HCT116 (cell line): ENCODE results near the gene OR52B2. TPM values are rescaled to one million over a fixed set of nuclear protein-coding genes. Genes with fewer than 3 reads are reported as not detected.

Experiments
- ATAC-seq: fragments of 200-7000 bp; cut with Tn5 transposase; 2 replicates; pipeline ENCODE4 v1.9.1; 2020; ENCODE audit warnings: mild to moderate bottlenecking, moderate library complexity
- BruUV-seq: library from RNA; stranded (reverse); fragments of 400-500 nt; replicated peaks from 2 replicates; lab custom pipeline; 2021; lab: Mats Ljungman, UMichigan
- CTCF ChIA-PET: fragments of 300-600 bp; sonication (Branson Sonifier 250); formaldehyde crosslinking; loops from one replicate; lab custom pipeline; 2021; ENCODE audit warnings: antibody characterized with exemption; lab: Charles Lee
- POLR2A ChIA-PET: fragments of 300-600, 350-600 bp; sonication (Branson Sonifier 250); formaldehyde crosslinking; loops from one replicate; lab custom pipeline; 2021; ENCODE audit warnings: antibody characterized with exemption; lab: Charles Lee
- RAD21 ChIA-PET, 2 experiments: fragments of 300-600 bp; sonication (Branson Sonifier 250); formaldehyde crosslinking; loops; one replicate each; lab custom pipeline; 2023; ENCODE audit warnings: low total read pairs in 2 of 2; ENCODE audit not compliant: uncharacterized antibody in 2 of 2, unreplicated experiment in 2 of 2, low non-redundant PET in 1 of 2; lab: Charles Lee
- DNase-seq: peaks from one replicate; pipeline ENCODE4 v3.0.0-alpha.2; 2010; ENCODE audit warnings: low read depth, low spot score
- H2AFZ ChIP-seq: fragments of 200-600 bp; shearing (Covaris generic), sonication (generic); 2 replicates; pipeline ENCODE4 v1.6.1; 2017; ENCODE audit warnings: low read depth, mixed run types, mixed read lengths, antibody characterized with exemption, low read length; ENCODE audit not compliant: poor library complexity, severe bottlenecking
- H3K27ac ChIP-seq: 2 replicates; pipeline ENCODE4 v1.5.1; 2012; ENCODE audit warnings: low read depth, low read length
- H3K27me3 ChIP-seq: fragments of 200-600 bp; sonication (generic); 2 replicates; pipeline ENCODE4 v1.6.1; 2016; ENCODE audit warnings: mixed run types, low read length, mixed read lengths; ENCODE audit not compliant: insufficient read depth
- H3K36me3 ChIP-seq, 2 experiments: fragments of 200-500 bp in 1 of 2; fragments of 200-600 bp in 1 of 2; sonication (Bioruptor generic) in 1 of 2; sonication (generic) in 1 of 2; 2 replicates each; pipeline versions ENCODE4 v1.5.1 to v1.6.1; 2014 to 2016; ENCODE audit warnings: low read length in 2 of 2, inconsistent platforms in 1 of 2, mixed read lengths in 1 of 2, mixed run types in 1 of 2; ENCODE audit not compliant: insufficient read depth in 2 of 2, control insufficient read depth in 1 of 2
- H3K4me1 ChIP-seq, 2 experiments: fragments of 200-600 bp in 1 of 2; sonication (generic) in 1 of 2; 2 replicates each; pipeline versions ENCODE4 v1.5.1 to v1.6.1; 2012 to 2017; ENCODE audit warnings: low read length in 2 of 2, inconsistent platforms in 1 of 2, mild to moderate bottlenecking in 1 of 2, mixed read lengths in 1 of 2, mixed run types in 1 of 2, moderate library complexity in 1 of 2; ENCODE audit not compliant: insufficient read depth in 2 of 2, control insufficient read depth in 1 of 2
- H3K4me2 ChIP-seq: fragments of 200-600 bp; sonication (generic); 2 replicates; pipeline ENCODE4 v1.6.1; 2017; ENCODE audit warnings: mixed run types, low read length, mixed read lengths
- H3K4me3 ChIP-seq, 2 experiments: fragments of 200-600 bp in 1 of 2; sonication (generic) in 1 of 2; replicated peaks in 1 of 2; 2 replicates each; pipeline ENCODE4 v1.5.1; 2011 to 2016; ENCODE audit warnings: low read length in 2 of 2, control low read depth in 1 of 2, low read depth in 1 of 2, mild to moderate bottlenecking in 1 of 2, mixed read lengths in 1 of 2, mixed run types in 1 of 2
- H3K79me2 ChIP-seq: fragments of 200-600 bp; sonication (generic); 2 replicates; pipeline ENCODE4 v1.6.1; 2017; ENCODE audit warnings: mild to moderate bottlenecking, mixed run types, low read length, moderate library complexity, mixed read lengths; ENCODE audit not compliant: insufficient read depth
- H3K9ac ChIP-seq: fragments of 200-600 bp; sonication (generic); 2 replicates; pipeline ENCODE4 v1.6.1; 2016; ENCODE audit warnings: low read length, mixed read lengths
- H3K9me2 ChIP-seq: fragments of 200-600 bp; sonication (generic), shearing (Covaris generic); 2 replicates; pipeline ENCODE4 v1.6.1; 2017; ENCODE audit warnings: mixed run types, mild to moderate bottlenecking, moderate library complexity; ENCODE audit not compliant: insufficient read depth
- H3K9me3 ChIP-seq, 2 experiments: fragments of 200-500 bp in 1 of 2; fragments of 200-600 bp in 1 of 2; sonication (Bioruptor generic) in 1 of 2; sonication (generic) in 1 of 2; 2 replicates each; pipeline ENCODE4 v1.6.1; 2014 to 2017; ENCODE audit warnings: low read length in 2 of 2, mixed read lengths in 2 of 2, inconsistent platforms in 1 of 2, low read depth in 1 of 2, mild to moderate bottlenecking in 1 of 2, mixed run types in 1 of 2, moderate library complexity in 1 of 2; ENCODE audit not compliant: control insufficient read depth in 1 of 2, insufficient read depth in 1 of 2
- H4K20me1 ChIP-seq: fragments of 200-600 bp; sonication (generic), shearing (Covaris generic); 2 replicates; pipeline ENCODE4 v1.6.1; 2017; ENCODE audit warnings: mixed run types, mild to moderate bottlenecking, moderate library complexity; ENCODE audit not compliant: insufficient read depth
- ATF3 ChIP-seq: IDR thresholded peaks from 2 replicates; pipeline ENCODE4 v1.6.1; 2012
- CBX3 ChIP-seq: IDR thresholded peaks from 2 replicates; pipeline ENCODE4 v1.6.1; 2012; ENCODE audit warnings: low read depth
- CEBPB ChIP-seq: IDR thresholded peaks from 2 replicates; pipeline ENCODE4 v1.6.1; 2012; ENCODE audit warnings: low read depth
- CTCF ChIP-seq, 3 experiments: fragments of 200-600 bp in 1 of 3; sonication (generic) in 1 of 3; IDR thresholded peaks in 2 of 3; conservative IDR thresholded peaks in 1 of 3; 2 replicates each; pipeline ENCODE4 v1.5.1; 2012 to 2017; ENCODE audit warnings: low read depth in 2 of 3, low read length in 2 of 3, antibody characterized with exemption in 1 of 3, borderline replicate concordance in 1 of 3, control low read depth in 1 of 3, mild to moderate bottlenecking in 1 of 3, mixed read lengths in 1 of 3, mixed run types in 1 of 3, moderate library complexity in 1 of 3; ENCODE audit not compliant: insufficient read depth in 1 of 3
- EGR1 ChIP-seq: IDR thresholded peaks from 2 replicates; pipeline ENCODE4 v1.6.1; 2012; ENCODE audit warnings: low read depth
- ELF1 ChIP-seq: IDR thresholded peaks from 2 replicates; pipeline ENCODE4 v1.6.1; 2012; ENCODE audit warnings: low read depth, borderline replicate concordance
- EZH2phosphoT487 ChIP-seq: fragments of 200-600 bp; IDR thresholded peaks from 2 replicates; pipeline ENCODE4 v1.6.1; 2018; ENCODE audit warnings: antibody characterized with exemption, borderline replicate concordance
- FOSL1 ChIP-seq: IDR thresholded peaks from 2 replicates; pipeline ENCODE4 v1.6.1; 2012; ENCODE audit warnings: low read depth
- JUND ChIP-seq: IDR thresholded peaks from 2 replicates; pipeline ENCODE4 v1.6.1; 2012
- POLR2AphosphoS5 ChIP-seq: IDR thresholded peaks from 2 replicates; pipeline ENCODE4 v1.6.1; 2011; ENCODE audit warnings: mild to moderate bottlenecking, low read depth, low read length, moderate library complexity
- RAD21 ChIP-seq: IDR thresholded peaks from 2 replicates; pipeline ENCODE4 v1.6.1; 2012; ENCODE audit warnings: low read depth, mild to moderate bottlenecking
- SIN3A ChIP-seq: IDR thresholded peaks from 2 replicates; pipeline ENCODE4 v1.6.1; 2012; ENCODE audit warnings: low read depth
- SP1 ChIP-seq: IDR thresholded peaks from 2 replicates; pipeline ENCODE4 v1.6.1; 2012; ENCODE audit warnings: low read depth
- TCF7L2 ChIP-seq: IDR thresholded peaks from 2 replicates; pipeline ENCODE4 v1.7.0; 2011; ENCODE audit warnings: borderline replicate concordance, inconsistent platforms; ENCODE audit not compliant: insufficient read depth, insufficient read length; ENCODE audit errors: extremely low read depth
- ZBTB33 ChIP-seq: IDR thresholded peaks from 2 replicates; pipeline ENCODE4 v1.6.1; 2011; ENCODE audit warnings: mild to moderate bottlenecking, low read length, moderate library complexity; ENCODE audit not compliant: insufficient replicate concordance; ENCODE audit errors: extremely low read depth
- intact Hi-C: fragments of 100-400 bp; cut with micrococcal nuclease; formaldehyde crosslinking; loops from 2 replicates; pipeline ENCODE4 v1.10.0; 2022
- total RNA-seq: library from RNA; stranded (reverse); gene quantifications from one replicate; pipeline ENCODE4 v1.2.1, GENCODE V29; 2021; ENCODE audit not compliant: unreplicated experiment

The OR52B2 gene
- total RNA-seq, 1 experiment from 2014 or later, result not detected

GRCh38 chr11:6219359-6219758, 49.2 kb upstream of the OR52B2 start:
- no peaks in the 10 kb centered on the region for H3K9me3 ChIP-seq
- no peak overlapping the region for H3K4me3 ChIP-seq
- H3K9ac ChIP-seq, result no peak overlapping the region
- peaks cover 0 to 7% of the 10 kb centered on the region in 2 experiments; a peak in 1 of 4 replicates for H3K4me1 ChIP-seq
- TF ChIP-seq SP1, result no peak
- TF ChIP-seq, all 23 proteins: peak for 0
- intact Hi-C loops, result no loop called here
- DNase-seq (no peak), ATAC-seq (peak; percentile 40; the same call in 1 of the 2 replicates)
- no TSS peak for BruUV-seq
- H3K27ac ChIP-seq, result no peak overlapping the region
- H3K9me2 ChIP-seq, result no peaks in the 10 kb centered on the region
- ChIA-PET RAD21 (no interaction called here), POLR2A (no interaction called here), CTCF (no interaction called here)
- H3K27me3 ChIP-seq, result no peaks in the 10 kb centered on the region
- no peak overlapping the region for H3K4me2 ChIP-seq
- H3K36me3 ChIP-seq, result peaks cover 13 to 26% of the 10 kb centered on the region in 2 experiments; a peak in 3 of 4 replicates
- no peak overlapping the region for H2AFZ ChIP-seq
- H3K79me2 ChIP-seq, result no peaks in the 10 kb centered on the region
- H4K20me1 ChIP-seq, result no peaks in the 10 kb centered on the region

GRCh38 chr11:6217722-6218121, 47.6 kb upstream of the OR52B2 start:
- Histone ChIP-seq H3K9me2 (no peaks in the 10 kb centered on the region), H3K27me3 (no peaks in the 10 kb centered on the region), H2AFZ (no peak overlapping the region), H3K9ac (no peak overlapping the region), H3K4me1 (peaks cover 0 to 7% of the 10 kb centered on the region in 2 experiments; a peak in 1 of 4 replicates), H3K79me2 (no peaks in the 10 kb centered on the region), H3K4me2 (no peak overlapping the region), H3K9me3 (no peaks in the 10 kb centered on the region), H3K4me3 (no peak overlapping the region), H3K27ac (no peak overlapping the region), H4K20me1 (no peaks in the 10 kb centered on the region), H3K36me3 (peaks cover 18 to 22% of the 10 kb centered on the region in 2 experiments; a peak in 3 of 4 replicates)
- CTCF ChIA-PET, result interaction anchor here (1.4 kb wide), 1 partner anchor 145 kb away, joined by 4 read pairs; no protein-coding TSS in a partner anchor
- RAD21 ChIA-PET, result no interaction called here
- DNase-seq (no peak), ATAC-seq (no peak)
- BruUV-seq, result no TSS peak
- POLR2A ChIA-PET, result no interaction called here
- intact Hi-C loops, result no loop called here
- TF ChIP-seq CEBPB (no peak), EGR1 (no peak), CTCF (IDR thresholded peaks at IDR 0.05 in 2 of 3, conservative IDR thresholded peaks at IDR 0.05 in 1 of 3; ENCODE audit: borderline replicate concordance in 1 of 3, insufficient read depth in 1 of 3, low read depth in 2 of 3, low read length in 2 of 3) (no peak), RAD21 (no peak), FOSL1 (no peak), CBX3 (no peak), ATF3 (no peak), ZBTB33 (no peak), ELF1 (no peak), EZH2phosphoT487 (no peak), SIN3A (no peak), POLR2AphosphoS5 (no peak), TCF7L2 (no peak), SP1 (no peak), JUND (no peak)
